Thoracic aorta (tissue), 2 donors: ENCODE results near the gene ABCB8. TPM values are rescaled to one million over a fixed set of nuclear protein-coding genes. Genes with fewer than 3 reads are reported as not detected.
"Not testable (repeated sequence)": the region's sequence is repeated elsewhere in the genome, so short reads cannot be mapped to it uniquely, and the experiment has no call there.

Experiments used
- ATAC-seq: fragments of 150-250 bp; one replicate; pipeline ENCODE4 v1.8.0; 2017; ENCODE audit warnings: low read depth; ENCODE audit not compliant: insufficient number of reproducible peaks, low FRiP score
- DNase-seq: peaks from one replicate; pipeline ENCODE4 v3.0.0-alpha.2; 2020; ENCODE audit warnings: low spot score
- H3K27ac ChIP-seq, 2 donors: fragments of 200-600 bp; sonication (generic); 1 replicate in 1 of 2; 2 replicates in 1 of 2; pipeline ENCODE4 v1.5.1; 2016; ENCODE audit warnings: mild to moderate bottlenecking in 2 of 2, moderate library complexity in 2 of 2
- H3K27me3 ChIP-seq: fragments of 200-600 bp; sonication (generic); replicated peaks from 2 replicates; pipeline ENCODE4 v1.6.0; 2016; ENCODE audit warnings: mild to moderate bottlenecking; ENCODE audit not compliant: insufficient read depth
- H3K36me3 ChIP-seq: fragments of 200-600 bp; sonication (generic); one replicate; pipeline ENCODE4 v1.5.1; 2016
- H3K4me1 ChIP-seq, 2 donors: fragments of 200-600 bp; sonication (generic); 1 replicate in 1 of 2; 2 replicates in 1 of 2; pipeline versions ENCODE4 v1.5.1 to v1.6.0; 2016; ENCODE audit warnings: low read depth in 2 of 2, mild to moderate bottlenecking in 1 of 2; ENCODE audit not compliant: control insufficient read depth in 1 of 2
- H3K4me3 ChIP-seq: fragments of 200-600 bp; sonication (generic); 2 replicates; pipeline ENCODE4 v1.5.1; 2016; ENCODE audit warnings: mild to moderate bottlenecking
- H3K9me3 ChIP-seq: fragments of 200-600 bp; sonication (generic); 2 replicates; pipeline ENCODE4 v1.5.1; 2016
- CTCF ChIP-seq: fragments of 200-600 bp; sonication (generic); IDR thresholded peaks from one replicate; pipeline ENCODE4 v1.5.1; 2019; ENCODE audit warnings: antibody characterized with exemption
- total RNA-seq, 2 donors: library from RNA; depleted of rRNA; stranded (reverse); fragments of >200 nt; gene quantifications; one replicate each; pipeline versions ENCODE4 v1.1.0 to v1.2.3, GENCODE V29; 2016

Gene ABCB8
- total RNA-seq, 2 donors from 2014 or later = 34.1 to 35.1 TPM

- Histone ChIP-seq H3K27ac (no peak overlapping the region), H3K9me3 (no peaks in the 10 kb centered on the region), H3K27me3 (no peaks in the 10 kb centered on the region), H3K4me1 (peaks cover 7 to 9% of the 10 kb centered on the region in 2 donors), H3K36me3 (no peaks in the 10 kb centered on the region), H3K4me3 (no peak overlapping the region)
- no peak for DNase-seq
- no peak for ATAC-seq
- TF ChIP-seq CTCF = no peak
Measured at GRCh38 chr7:151025924-151026671, 2.2 kb upstream of the ABCB8 start.

- not testable (repeated sequence) for H3K4me1 ChIP-seq, H3K27ac ChIP-seq, H3K36me3 ChIP-seq, DNase-seq, ATAC-seq, H3K9me3 ChIP-seq, H3K27me3 ChIP-seq
- peak overlapping the region; percentile 89 for H3K4me3 ChIP-seq
Measured at GRCh38 chr7:151026771-151027727, 1.2 kb upstream of the ABCB8 start.

GRCh38 chr7:151027728-151028130 is 521 bp upstream of the ABCB8 start:
- not testable (repeated sequence) for H3K27me3 ChIP-seq, H3K4me1 ChIP-seq, DNase-seq, H3K9me3 ChIP-seq, H3K36me3 ChIP-seq
- peak overlapping the region; percentile 89 for H3K4me3 ChIP-seq
- ATAC-seq = peak; percentile 7
- peak overlapping the region in 1 of 2 donors; percentile 20 for H3K27ac ChIP-seq

- Histone ChIP-seq H3K4me3 (peak overlapping the region; percentile 89), H3K27me3 (no peaks in the 10 kb centered on the region), H3K4me1 (peaks cover 7 to 9% of the 10 kb centered on the region in 2 donors), H3K27ac (peak overlapping the region; percentile 51 to 71), H3K9me3 (no peaks in the 10 kb centered on the region), H3K36me3 (no peaks in the 10 kb centered on the region)
- ATAC-seq (no peak), DNase-seq (no peak)
- TF ChIP-seq CTCF = peak; percentile 4
Measured at GRCh38 chr7:151028948-151029501, 775 bp downstream of the ABCB8 start.

- no peak overlapping the region for H3K4me3 ChIP-seq
- peaks cover 10% of the 10 kb centered on the region for H3K36me3 ChIP-seq
- TF ChIP-seq CTCF = no peak
Measured at GRCh38 chr7:151031011-151031410, 2.8 kb downstream of the ABCB8 start.

More at GRCh38 chr7:151031011-151031410, 2.8 kb downstream of the ABCB8 start:
- Histone ChIP-seq H3K27ac (no peak overlapping the region), H3K27me3 (no peaks in the 10 kb centered on the region), H3K4me1 (peaks cover 7 to 9% of the 10 kb centered on the region in 2 donors), H3K9me3 (no peaks in the 10 kb centered on the region)
- no peak for DNase-seq
- ATAC-seq = no peak
